Bronchial epithelial cell (primary cell): Measurements from ENCODE around the gene C6orf47. TPM values are rescaled to one million over a fixed set of nuclear protein-coding genes. Genes with fewer than 3 reads are reported as not detected.

Source experiments
- DNase-seq: peaks from one replicate; pipeline ENCODE4 v3.0.0-alpha.2; 2010; ENCODE audit warnings: low read depth
- FAIRE-seq: peaks from 2 replicates; lab custom pipeline; 2011; peaks lifted over from hg19 to GRCh38; lab: Jason Lieb, UNC
- H3K27me3 ChIP-seq: 2 replicates; pipeline ENCODE4 v1.5.1; 2011; ENCODE audit warnings: low read length; ENCODE audit not compliant: control insufficient read depth, insufficient read depth
- H3K36me3 ChIP-seq: 2 replicates; pipeline ENCODE4 v1.5.1; 2011; ENCODE audit warnings: low read length; ENCODE audit not compliant: control insufficient read depth, insufficient read depth
- H3K4me3 ChIP-seq: 2 replicates; pipeline ENCODE4 v1.5.1; 2011; ENCODE audit warnings: mild to moderate bottlenecking, low read depth, low read length, control low read depth
- total RNA-seq: library from RNA; depleted of rRNA; stranded (reverse); fragments of >200 nt; gene quantifications from 2 replicates; pipeline ENCODE4 v1.2.1, GENCODE V29; 2014
- TF ChIP-seq, protein P1 (sequence below): IDR thresholded peaks from 2 replicates; pipeline ENCODE4 v1.5.1; 2011; ENCODE audit warnings: mild to moderate bottlenecking, moderate library complexity, low read length, control low read depth, inconsistent platforms; ENCODE audit not compliant: insufficient read depth, severe bottlenecking

Gene C6orf47
- total RNA-seq, 1 donor from 2014 or later, result 28.4 TPM

DNA sequence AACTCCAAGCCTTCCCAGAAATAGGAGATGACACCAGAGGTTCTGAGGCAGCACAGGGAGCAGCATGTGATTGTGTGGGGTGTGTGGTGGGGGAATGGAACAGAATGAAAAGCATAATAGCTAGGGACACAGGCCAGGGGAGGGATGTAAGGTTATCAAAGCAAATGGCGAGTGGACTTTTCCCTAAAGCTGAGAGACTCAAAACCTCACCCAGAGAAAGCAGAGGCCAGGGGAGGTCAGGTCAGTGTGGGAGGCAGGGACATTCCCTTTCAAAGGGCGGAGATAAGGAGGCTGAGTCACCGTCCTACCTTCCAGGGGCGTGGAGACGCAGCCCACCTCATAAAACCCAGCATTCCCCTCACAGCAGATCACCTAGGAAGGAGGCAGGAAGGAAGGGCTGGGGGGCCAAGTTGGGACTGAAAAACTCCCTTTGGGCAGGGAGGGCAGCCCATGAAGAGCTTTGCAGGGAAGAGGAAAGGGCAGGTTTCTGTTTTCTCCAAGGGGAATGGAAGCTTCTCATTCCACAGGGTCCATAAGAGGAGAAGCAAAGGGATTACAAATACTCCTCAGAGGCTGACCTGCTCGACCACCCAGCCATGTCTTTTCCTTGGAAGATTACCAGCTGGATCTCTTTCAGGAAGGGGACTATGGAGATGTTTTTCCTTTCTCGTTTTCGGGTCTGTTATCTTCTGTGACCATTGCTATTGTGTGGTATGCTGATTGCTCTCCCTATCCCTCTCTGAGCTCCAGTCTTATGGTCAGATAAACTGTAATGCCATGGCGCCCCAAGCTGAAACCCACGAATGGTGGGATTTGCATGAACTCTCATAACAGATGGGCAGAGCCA is 29.9 kb upstream of the C6orf47 start:
- no peaks in the 10 kb centered on the region for H3K27me3 ChIP-seq
- H3K4me3 ChIP-seq, result no peak overlapping the region
- H3K36me3 ChIP-seq, result peaks cover 37% of the 10 kb centered on the region
- DNase-seq (no peak), FAIRE-seq (no peak)
- TF ChIP-seq, protein P1, sequence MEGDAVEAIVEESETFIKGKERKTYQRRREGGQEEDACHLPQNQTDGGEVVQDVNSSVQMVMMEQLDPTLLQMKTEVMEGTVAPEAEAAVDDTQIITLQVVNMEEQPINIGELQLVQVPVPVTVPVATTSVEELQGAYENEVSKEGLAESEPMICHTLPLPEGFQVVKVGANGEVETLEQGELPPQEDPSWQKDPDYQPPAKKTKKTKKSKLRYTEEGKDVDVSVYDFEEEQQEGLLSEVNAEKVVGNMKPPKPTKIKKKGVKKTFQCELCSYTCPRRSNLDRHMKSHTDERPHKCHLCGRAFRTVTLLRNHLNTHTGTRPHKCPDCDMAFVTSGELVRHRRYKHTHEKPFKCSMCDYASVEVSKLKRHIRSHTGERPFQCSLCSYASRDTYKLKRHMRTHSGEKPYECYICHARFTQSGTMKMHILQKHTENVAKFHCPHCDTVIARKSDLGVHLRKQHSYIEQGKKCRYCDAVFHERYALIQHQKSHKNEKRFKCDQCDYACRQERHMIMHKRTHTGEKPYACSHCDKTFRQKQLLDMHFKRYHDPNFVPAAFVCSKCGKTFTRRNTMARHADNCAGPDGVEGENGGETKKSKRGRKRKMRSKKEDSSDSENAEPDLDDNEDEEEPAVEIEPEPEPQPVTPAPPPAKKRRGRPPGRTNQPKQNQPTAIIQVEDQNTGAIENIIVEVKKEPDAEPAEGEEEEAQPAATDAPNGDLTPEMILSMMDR, result no peak

DNA sequence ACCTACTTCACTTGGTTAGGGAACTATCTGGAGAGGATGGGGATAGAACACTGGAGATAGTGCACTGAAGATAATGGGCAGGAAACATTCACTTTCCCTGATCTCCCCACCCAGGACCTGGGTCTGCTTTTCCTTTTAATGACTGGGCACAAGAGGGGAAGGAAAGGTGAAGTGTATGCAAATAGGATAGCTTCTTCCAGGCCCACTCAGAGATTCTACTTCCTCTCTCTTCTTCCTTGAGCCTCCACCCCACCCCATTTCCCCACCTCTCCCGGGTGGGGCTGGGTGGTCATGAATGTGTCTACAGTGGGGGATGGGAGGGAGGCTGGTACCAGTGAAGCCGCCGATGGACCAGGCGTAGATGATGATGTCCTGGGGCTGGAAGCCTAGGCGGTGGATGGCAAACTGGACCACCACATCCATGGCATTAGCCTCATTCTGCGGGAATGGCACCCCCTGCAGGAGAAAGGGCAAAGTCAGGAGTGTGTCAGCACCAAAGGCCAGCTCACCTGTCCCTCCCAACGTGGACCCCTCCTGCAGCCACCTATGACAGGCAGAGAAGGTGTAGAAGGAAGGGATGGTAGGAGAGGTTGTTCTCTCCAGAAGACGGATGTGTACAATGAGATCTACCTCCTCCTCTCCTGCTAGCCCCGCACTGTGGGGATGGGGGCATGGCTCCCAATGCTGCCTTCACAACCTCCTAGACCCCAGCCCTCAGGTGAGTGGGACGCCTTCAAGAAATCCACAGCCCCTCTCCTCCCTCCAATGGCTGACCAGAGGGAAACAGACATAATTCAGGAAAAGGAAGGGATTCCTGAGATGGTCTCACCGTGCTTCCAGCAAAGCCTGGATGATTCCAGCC is 28.9 kb upstream of the C6orf47 start:
- Histone ChIP-seq H3K27me3 (no peaks in the 10 kb centered on the region), H3K4me3 (no peak overlapping the region), H3K36me3 (peaks cover 35% of the 10 kb centered on the region)
- DNase-seq, result no peak
- no peak for FAIRE-seq
- TF ChIP-seq, protein P1, result peak; percentile 59

DNA sequence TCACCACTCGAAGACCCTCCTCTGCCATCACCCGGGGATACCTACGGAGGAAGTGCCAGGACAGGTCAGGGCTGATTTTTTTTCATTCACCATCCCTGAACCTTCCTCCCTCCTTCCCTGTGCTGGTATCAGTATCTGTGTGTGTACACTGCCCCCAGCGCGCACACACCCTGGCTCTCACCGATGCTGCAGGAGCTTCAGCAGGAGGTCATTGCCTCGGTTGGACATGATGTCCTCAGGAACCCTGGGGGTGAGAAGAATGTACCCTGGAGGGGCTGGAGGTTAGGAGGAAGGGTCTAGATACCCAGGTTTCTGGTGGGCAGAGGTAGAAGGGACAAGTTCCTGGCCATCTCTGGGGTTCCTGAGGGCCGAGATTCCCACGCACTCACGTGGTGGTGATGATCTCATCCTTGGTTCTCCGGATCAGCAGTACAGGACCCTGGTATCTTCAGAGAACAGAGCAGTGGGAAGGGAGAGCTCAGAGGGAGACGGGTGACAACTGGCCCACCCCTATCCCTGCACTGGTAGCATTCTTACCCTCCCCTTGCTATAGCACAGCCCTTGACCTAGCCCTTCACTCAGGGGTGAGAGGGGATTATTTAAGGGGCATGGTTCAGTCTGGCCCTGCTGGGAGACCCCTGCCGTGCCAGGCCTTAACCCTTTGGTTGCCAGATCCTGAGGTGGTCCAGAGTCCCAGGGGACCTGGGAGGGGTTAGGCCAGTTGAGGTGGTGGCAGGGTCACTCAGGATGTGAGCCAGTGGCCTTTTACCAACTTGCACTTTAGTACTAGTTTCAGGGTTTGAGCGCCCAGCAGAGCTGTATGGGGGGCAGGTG is 27.5 kb upstream of the C6orf47 start:
- H3K27me3 ChIP-seq, result no peaks in the 10 kb centered on the region
- no peak for FAIRE-seq
- peaks cover 27% of the 10 kb centered on the region for H3K36me3 ChIP-seq

DNA sequence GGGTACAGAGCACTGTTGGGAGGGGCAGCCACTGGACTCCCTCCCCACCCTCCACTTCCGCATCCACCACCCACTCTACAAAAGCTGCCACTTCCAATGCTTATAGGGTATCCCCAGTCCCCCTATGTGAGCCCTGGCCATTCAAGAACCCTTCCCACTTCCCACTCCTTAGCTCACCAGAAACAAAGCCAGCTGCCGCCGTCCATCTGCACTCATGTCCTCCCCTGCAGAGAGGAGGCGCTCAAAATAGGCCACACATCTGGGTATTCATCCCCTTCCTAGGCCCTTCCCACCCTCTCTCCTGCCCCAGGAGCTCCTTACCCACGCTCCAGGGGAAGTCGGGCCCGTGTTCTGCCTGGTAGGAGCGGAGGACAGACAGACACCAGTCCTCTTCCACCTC is 26.7 kb upstream of the C6orf47 start:
- Histone ChIP-seq H3K27me3 (no peaks in the 10 kb centered on the region), H3K4me3 (no peak overlapping the region), H3K36me3 (peaks cover 26% of the 10 kb centered on the region)
- TF ChIP-seq, protein P1, result no peak
- no peak for FAIRE-seq
- no peak for DNase-seq

More for the DNA sequence above, 27.5 kb upstream of the C6orf47 start:
- no peak for DNase-seq
- TF ChIP-seq, protein P1, result no peak
- no peak overlapping the region for H3K4me3 ChIP-seq

DNA sequence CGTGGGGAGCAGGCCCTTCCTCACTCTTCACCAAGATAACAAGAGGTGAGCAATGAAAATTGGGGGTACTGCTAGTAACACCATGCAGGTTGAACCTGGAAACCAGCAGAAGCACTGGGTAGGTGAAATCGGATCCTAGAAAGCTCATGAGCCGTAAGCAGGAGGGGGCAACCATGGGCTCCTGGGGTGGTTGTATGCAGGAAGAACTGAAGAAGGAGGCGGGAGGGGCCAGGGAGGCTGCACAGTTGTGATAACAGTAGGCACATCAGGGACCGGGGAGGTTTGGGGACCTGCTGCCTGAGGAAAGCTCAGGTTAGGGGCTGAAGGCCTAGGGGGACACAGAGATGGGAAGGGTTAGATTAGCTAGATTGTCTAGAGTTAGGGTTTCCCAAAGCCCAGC is 25.9 kb upstream of the C6orf47 start:
- FAIRE-seq, result no peak
- no peaks in the 10 kb centered on the region for H3K27me3 ChIP-seq
- DNase-seq, result no peak
- no peak overlapping the region for H3K4me3 ChIP-seq
- TF ChIP-seq, protein P1, result no peak
- H3K36me3 ChIP-seq, result peaks cover 24% of the 10 kb centered on the region
